ENCODE results near the gene NINJ2. TPM values are rescaled to one million over a fixed set of nuclear protein-coding genes. Genes with fewer than 3 reads are reported as not detected.
A peak's percentile ranks its signal among the peaks of the same experiment; 100 is the strongest.
"Not testable (repeated sequence)": the region's sequence is repeated elsewhere in the genome, so short reads cannot be mapped to it uniquely, and the experiment has no call there.

The NINJ2 gene
- total RNA-seq, 1 donor from 2014 or later: 0.26 TPM

DNA sequence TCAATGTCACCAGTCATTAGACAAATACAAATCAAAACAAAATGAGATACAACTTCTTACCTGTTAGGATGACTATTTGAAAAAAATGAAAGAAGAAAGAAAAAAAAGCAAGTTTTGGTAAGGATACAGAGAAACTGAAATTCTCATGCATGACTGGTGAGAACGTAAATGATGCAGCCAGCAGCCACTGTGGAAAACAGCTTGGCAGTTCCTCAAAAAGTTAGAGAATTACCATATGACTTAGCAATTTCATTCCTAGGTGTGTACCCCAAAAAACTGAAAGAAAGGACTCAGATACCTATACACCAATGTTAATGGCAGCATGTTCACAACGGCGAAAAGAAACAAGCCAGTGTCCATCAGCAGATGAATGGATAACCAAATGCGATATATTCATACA, 26.6 kb downstream of the NINJ2 start:
- Histone ChIP-seq H3K27me3 (ENCODE audit: control insufficient read depth, insufficient read depth, low read length) (no peaks in the 10 kb centered on the region), H3K4me3 (ENCODE audit: low read depth, low read length) (no peak overlapping the region), H3K36me3 (ENCODE audit: control insufficient read depth, insufficient read depth, low read length) (no peaks in the 10 kb centered on the region)
- TF ChIP-seq, protein P1, sequence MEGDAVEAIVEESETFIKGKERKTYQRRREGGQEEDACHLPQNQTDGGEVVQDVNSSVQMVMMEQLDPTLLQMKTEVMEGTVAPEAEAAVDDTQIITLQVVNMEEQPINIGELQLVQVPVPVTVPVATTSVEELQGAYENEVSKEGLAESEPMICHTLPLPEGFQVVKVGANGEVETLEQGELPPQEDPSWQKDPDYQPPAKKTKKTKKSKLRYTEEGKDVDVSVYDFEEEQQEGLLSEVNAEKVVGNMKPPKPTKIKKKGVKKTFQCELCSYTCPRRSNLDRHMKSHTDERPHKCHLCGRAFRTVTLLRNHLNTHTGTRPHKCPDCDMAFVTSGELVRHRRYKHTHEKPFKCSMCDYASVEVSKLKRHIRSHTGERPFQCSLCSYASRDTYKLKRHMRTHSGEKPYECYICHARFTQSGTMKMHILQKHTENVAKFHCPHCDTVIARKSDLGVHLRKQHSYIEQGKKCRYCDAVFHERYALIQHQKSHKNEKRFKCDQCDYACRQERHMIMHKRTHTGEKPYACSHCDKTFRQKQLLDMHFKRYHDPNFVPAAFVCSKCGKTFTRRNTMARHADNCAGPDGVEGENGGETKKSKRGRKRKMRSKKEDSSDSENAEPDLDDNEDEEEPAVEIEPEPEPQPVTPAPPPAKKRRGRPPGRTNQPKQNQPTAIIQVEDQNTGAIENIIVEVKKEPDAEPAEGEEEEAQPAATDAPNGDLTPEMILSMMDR (IDR thresholded peaks at IDR 0.05; ENCODE audit: insufficient read depth, low read length, severe bottlenecking): no peak
- no peak for DNase-seq (ENCODE audit: low read depth)
- no peak for FAIRE-seq

DNA sequence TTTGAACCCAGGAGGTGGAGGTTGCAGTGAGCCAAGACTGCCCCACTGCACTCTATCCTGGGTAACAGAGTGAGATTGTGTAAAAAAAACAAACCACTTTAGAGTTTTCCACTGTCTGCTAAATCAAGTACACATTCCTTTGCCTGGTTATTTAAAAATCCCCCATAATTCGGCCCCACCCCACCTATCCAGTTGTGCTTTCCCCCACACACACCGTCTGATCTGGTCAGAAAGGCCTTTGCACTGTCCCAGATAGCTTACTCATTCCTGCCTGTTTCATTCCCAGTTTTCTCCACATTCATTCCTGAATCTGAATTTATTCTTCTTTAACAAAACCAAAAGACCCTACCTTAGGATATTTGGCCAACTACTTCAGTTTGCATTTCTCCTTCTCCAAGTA, 29.5 kb downstream of the NINJ2 start:
- Histone ChIP-seq H3K4me3 (ENCODE audit: low read depth, low read length) (no peak overlapping the region), H3K27me3 (ENCODE audit: control insufficient read depth, insufficient read depth, low read length) (no peaks in the 10 kb centered on the region), H3K36me3 (ENCODE audit: control insufficient read depth, insufficient read depth, low read length) (no peaks in the 10 kb centered on the region)
- FAIRE-seq: no peak
- no peak for DNase-seq (ENCODE audit: low read depth)
- TF ChIP-seq, protein P1 (IDR thresholded peaks at IDR 0.05; ENCODE audit: insufficient read depth, low read length, severe bottlenecking): no peak

DNA sequence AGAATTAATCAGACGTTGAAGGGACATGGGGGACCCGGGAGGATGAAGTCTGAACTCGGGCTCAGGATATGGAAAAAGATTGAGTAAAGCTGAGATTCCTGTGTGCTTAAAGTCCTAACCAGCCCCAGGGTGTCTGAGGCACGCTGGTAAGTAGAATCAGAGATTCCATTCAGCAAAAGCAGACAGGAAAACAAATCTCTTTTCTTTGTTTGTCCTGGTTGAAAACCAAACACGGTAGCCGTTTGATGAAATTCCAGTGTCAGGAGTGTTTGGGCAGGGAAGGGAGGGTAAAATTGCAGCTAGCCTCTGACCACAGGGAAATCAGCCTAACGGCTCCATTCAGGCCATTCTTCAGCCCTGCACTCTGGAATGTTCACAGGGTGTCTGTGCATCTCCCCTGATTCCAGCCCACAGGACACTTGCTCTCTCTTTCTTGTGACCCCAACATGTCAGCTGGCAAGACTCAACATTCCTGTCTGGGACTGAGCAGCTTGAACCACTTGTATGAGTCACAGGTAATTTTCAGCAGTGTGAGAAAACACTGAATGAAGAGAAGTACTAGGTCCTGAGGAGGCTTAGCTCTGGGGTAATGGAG, 31.0 kb downstream of the NINJ2 start:
- FAIRE-seq (peak; percentile 40), DNase-seq (ENCODE audit: low read depth) (peak; percentile 90)
- H3K36me3 ChIP-seq (ENCODE audit: control insufficient read depth, insufficient read depth, low read length): no peaks in the 10 kb centered on the region
- H3K27me3 ChIP-seq (ENCODE audit: control insufficient read depth, insufficient read depth, low read length): no peaks in the 10 kb centered on the region
- no peak overlapping the region for H3K4me3 ChIP-seq (ENCODE audit: low read depth, low read length)
- TF ChIP-seq, protein P1 (IDR thresholded peaks at IDR 0.05; ENCODE audit: insufficient read depth, low read length, severe bottlenecking): no peak

DNA sequence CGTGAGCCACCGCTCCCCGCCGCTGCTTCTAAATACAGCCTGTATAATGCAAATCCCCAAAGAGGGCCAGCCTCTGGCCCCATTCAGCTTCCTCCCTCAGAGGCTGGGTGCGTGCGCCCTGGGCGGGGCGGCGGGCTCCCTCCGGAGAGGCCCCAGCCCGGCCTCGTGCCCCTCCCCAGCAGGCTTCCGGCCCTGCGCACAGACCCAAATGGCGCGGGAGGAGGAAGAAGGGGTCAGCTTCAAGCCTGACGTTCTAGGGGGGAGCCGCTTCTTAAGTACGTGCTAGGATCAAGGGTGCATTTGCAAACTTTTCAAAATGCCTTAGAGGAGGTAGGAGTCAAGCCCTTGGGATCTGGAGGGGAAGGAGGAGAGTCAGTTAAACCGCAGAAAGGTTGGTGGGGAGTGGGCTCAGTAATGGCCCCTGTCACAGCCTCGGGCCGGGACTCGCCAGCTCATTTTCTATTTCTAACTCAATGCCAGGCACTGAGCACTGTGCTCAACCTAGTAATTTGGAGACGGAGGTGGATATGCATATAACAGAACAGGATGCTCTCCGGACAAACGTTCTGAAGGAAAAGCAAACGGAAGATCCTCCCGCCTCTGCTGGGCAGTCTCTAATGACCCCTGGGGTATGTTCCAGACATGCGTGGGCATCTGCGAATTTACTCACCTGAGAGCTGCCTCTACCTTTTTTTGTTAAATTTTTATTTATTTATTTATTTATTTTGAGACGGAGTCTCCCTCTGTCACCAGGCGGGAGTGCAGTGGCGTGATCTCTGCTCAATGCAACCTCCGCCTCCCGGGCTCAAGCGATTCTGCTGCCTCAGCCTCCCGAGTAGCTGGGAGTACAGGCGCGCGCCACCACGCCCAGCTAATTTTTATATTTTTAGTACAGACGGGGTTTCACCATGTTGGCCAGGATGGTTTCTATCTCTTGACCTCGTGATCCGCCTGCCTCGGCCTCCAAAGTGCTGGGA, 32.3 kb downstream of the NINJ2 start:
- no peak for FAIRE-seq
- no peaks in the 10 kb centered on the region for H3K36me3 ChIP-seq (ENCODE audit: control insufficient read depth, insufficient read depth, low read length)
- H3K4me3 ChIP-seq (ENCODE audit: low read depth, low read length): no peak overlapping the region

DNA sequence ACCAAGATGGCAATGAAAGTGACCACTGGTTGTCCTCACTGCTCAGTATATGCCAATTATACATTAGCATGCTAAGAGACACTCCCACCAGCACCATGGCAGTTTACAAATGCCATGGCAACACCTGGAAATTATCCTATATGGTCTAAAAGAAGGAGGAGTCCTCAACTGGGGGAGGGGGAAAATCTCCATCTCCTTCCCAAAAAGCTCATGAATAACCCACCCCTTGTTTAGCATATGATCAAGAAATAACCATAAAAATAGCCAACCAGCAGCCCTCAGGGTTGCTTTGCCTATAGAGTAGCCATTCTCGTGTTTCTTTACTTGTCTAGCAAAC, 34.5 kb downstream of the NINJ2 start:
- H3K4me3 ChIP-seq (ENCODE audit: low read depth, low read length); FAIRE-seq; DNase-seq (ENCODE audit: low read depth); H3K36me3 ChIP-seq (ENCODE audit: control insufficient read depth, insufficient read depth, low read length); H3K27me3 ChIP-seq (ENCODE audit: control insufficient read depth, insufficient read depth, low read length): not testable (repeated sequence)

More for the DNA sequence above, 32.3 kb downstream of the NINJ2 start:
- TF ChIP-seq, protein P1 (IDR thresholded peaks at IDR 0.05; ENCODE audit: insufficient read depth, low read length, severe bottlenecking): no peak
- DNase-seq (ENCODE audit: low read depth): no peak
- no peaks in the 10 kb centered on the region for H3K27me3 ChIP-seq (ENCODE audit: control insufficient read depth, insufficient read depth, low read length)

Data from bronchial epithelial cell (primary cell).